Measurements from ENCODE around the gene FCMR.

FCMR gene

GRCh38 chr1:206921772-206922265 lies at the start of gene FCMR:
FCMR (minus strand) TSS chr1:206921941; CDS start chr1:206921854, 87 bp downstream.
- DNase-seq (ENCODE audit: low read depth, low spot score), result no peak

GRCh38 chr1:206971029-206971655 lies 49.4 kb upstream of the FCMR start:
- no peak for DNase-seq (ENCODE audit: low read depth, low spot score)

- no peak for DNase-seq (ENCODE audit: low read depth, low spot score)
These were observed 48.7 kb upstream of the FCMR start, which contains the start of gene FCAMR for GRCh38 chr1:206970446-206970845. FCAMR (minus strand) TSS chr1:206970460; CDS start chr1:206970125, 335 bp downstream.

- DNase-seq (ENCODE audit: low read depth, low spot score), result no peak
These were observed 47.3 kb upstream of the FCMR start for GRCh38 chr1:206969090-206969489.

GRCh38 chr1:206967096-206967849 lies 45.5 kb upstream of the FCMR start:
- no peak for DNase-seq (ENCODE audit: low read depth, low spot score)

- DNase-seq (ENCODE audit: low read depth, low spot score), result no peak
These were observed 44.0 kb upstream of the FCMR start for GRCh38 chr1:206965781-206966180.

GRCh38 chr1:206963740-206964139 lies 42.0 kb upstream of the FCMR start:
- DNase-seq (ENCODE audit: low read depth, low spot score), result no peak

GRCh38 chr1:206963119-206963712 lies 41.5 kb upstream of the FCMR start:
- no peak for DNase-seq (ENCODE audit: low read depth, low spot score)

- DNase-seq (ENCODE audit: low read depth, low spot score), result no peak
These were observed 40.5 kb upstream of the FCMR start for GRCh38 chr1:206962272-206962671.

GRCh38 chr1:206961668-206962067 lies 39.9 kb upstream of the FCMR start:
- DNase-seq (ENCODE audit: low read depth, low spot score), result no peak

GRCh38 chr1:206960676-206961386 lies 39.1 kb upstream of the FCMR start:
- DNase-seq (ENCODE audit: low read depth, low spot score), result no peak

GRCh38 chr1:206958144-206958543 lies 36.4 kb upstream of the FCMR start:
- no peak for DNase-seq (ENCODE audit: low read depth, low spot score)

GRCh38 chr1:206957639-206958038 lies 35.9 kb upstream of the FCMR start:
- no peak for DNase-seq (ENCODE audit: low read depth, low spot score)

GRCh38 chr1:206955476-206956451 lies 34.0 kb upstream of the FCMR start:
- no peak for DNase-seq (ENCODE audit: low read depth, low spot score)

GRCh38 chr1:206954459-206955342 lies 33.0 kb upstream of the FCMR start:
- DNase-seq (ENCODE audit: low read depth, low spot score), result no peak

GRCh38 chr1:206953626-206954025 lies 31.9 kb upstream of the FCMR start:
- no peak for DNase-seq (ENCODE audit: low read depth, low spot score)

- no peak for DNase-seq (ENCODE audit: low read depth, low spot score)
These were observed 31.4 kb upstream of the FCMR start for GRCh38 chr1:206953126-206953525.

GRCh38 chr1:206952171-206952570 lies 30.4 kb upstream of the FCMR start:
- DNase-seq (ENCODE audit: low read depth, low spot score), result no peak

GRCh38 chr1:206951318-206952100 lies 29.8 kb upstream of the FCMR start:
- no peak for DNase-seq (ENCODE audit: low read depth, low spot score)
